Stimulated activated CD4-positive, alpha-beta T cell treated with anti-CD3 and anti-CD28 coated beads, Interleukin-12 subunit alpha, Interleukin-12 subunit beta, amount 100 ng/mL, for 4 hours (primary cell): ENCODE data around the gene IGFBP3.

ENCODE experiments used
- DNase-seq: peaks from one replicate; pipeline ENCODE4 v3.0.0-alpha.2; 2020

IGFBP3 gene

GRCh38 chr7:45890902-45891461 is 30.1 kb downstream of the IGFBP3 start:
- no peak for DNase-seq

GRCh38 chr7:45890125-45890901 is 30.8 kb downstream of the IGFBP3 start:
- DNase-seq, result no peak

- DNase-seq, result no peak
These were observed 31.6 kb downstream of the IGFBP3 start for GRCh38 chr7:45889367-45890067.

- no peak for DNase-seq
These were observed 32.1 kb downstream of the IGFBP3 start for GRCh38 chr7:45888993-45889366.

- DNase-seq, result no peak
These were observed 32.7 kb downstream of the IGFBP3 start, which contains the start of gene IGFBP1 for GRCh38 chr7:45888185-45888992. IGFBP1 (plus strand) TSS chr7:45888488; CDS start chr7:45888653, 165 bp downstream.

GRCh38 chr7:45886931-45887667 is 34.0 kb downstream of the IGFBP3 start:
- DNase-seq, result no peak

GRCh38 chr7:45885264-45885882 is 35.7 kb downstream of the IGFBP3 start:
- DNase-seq, result no peak

- no peak for DNase-seq
These were observed 36.9 kb downstream of the IGFBP3 start for GRCh38 chr7:45884136-45884535.

GRCh38 chr7:45882465-45882810 is 38.6 kb downstream of the IGFBP3 start:
- DNase-seq, result no peak

GRCh38 chr7:45881759-45882464 is 39.2 kb downstream of the IGFBP3 start:
- DNase-seq, result no peak

- no peak for DNase-seq
These were observed 39.8 kb downstream of the IGFBP3 start for GRCh38 chr7:45881280-45881758.

- no peak for DNase-seq
These were observed 40.6 kb downstream of the IGFBP3 start for GRCh38 chr7:45880433-45880860.

- no peak for DNase-seq
These were observed 42.5 kb downstream of the IGFBP3 start for GRCh38 chr7:45878457-45879144.

- DNase-seq, result no peak
These were observed 44.6 kb downstream of the IGFBP3 start for GRCh38 chr7:45876519-45876918.

- DNase-seq, result no peak
These were observed 46.5 kb downstream of the IGFBP3 start for GRCh38 chr7:45874408-45875131.

- no peak for DNase-seq
These were observed 47.7 kb downstream of the IGFBP3 start for GRCh38 chr7:45873355-45873754.

GRCh38 chr7:45873035-45873354 is 48.1 kb downstream of the IGFBP3 start, which contains the start of gene CCDC201:
CCDC201 (minus strand) TSS chr7:45873082; CDS start chr7:45873007, 75 bp downstream.
- DNase-seq, result no peak

GRCh38 chr7:45872116-45873034 is 48.7 kb downstream of the IGFBP3 start:
- no peak for DNase-seq

GRCh38 chr7:45869426-45869825 is 51.6 kb downstream of the IGFBP3 start:
- DNase-seq, result no peak
